T-cell (primary cell): ENCODE data around the gene FAM110D. TPM values are rescaled to one million over a fixed set of nuclear protein-coding genes. Genes with fewer than 3 reads are reported as not detected.

Experiments
- ATAC-seq, 4 experiments: fragments of 200-7000 bp in 3 of 4; fragments of 150-1000 bp in 1 of 4; cut with Tn5 transposase; replicated peaks in 1 of 4; 1 replicate in 3 of 4; 2 replicates in 1 of 4; pipeline ENCODE4 v1.10.0; 2021; ENCODE audit warnings: moderate library complexity in 3 of 4, mild to moderate bottlenecking in 2 of 4, moderate number of reproducible peaks in 1 of 4
- CTCF ChIA-PET, 2 donors: fragments of 300-600 bp; sonication (Branson Sonifier 250); formaldehyde crosslinking; loops; one replicate each; lab custom pipeline; 2022; ENCODE audit warnings: antibody characterized with exemption in 2 of 2; lab: Charles Lee
- POLR2A ChIA-PET, 2 donors: fragments of 300-600 bp; sonication (Branson Sonifier 250); formaldehyde crosslinking; loops; one replicate each; lab custom pipeline; 2022; ENCODE audit warnings: antibody characterized with exemption in 2 of 2; lab: Charles Lee
- DNase-seq, 35 experiments: peaks; one replicate each; pipeline versions ENCODE4 v3.0.0 to v3.0.0-alpha.2; 2013 to 2023
- H3K27ac ChIP-seq: one replicate; pipeline ENCODE4 v1.5.1; 2013; ENCODE audit warnings: low read length
- H3K27me3 ChIP-seq, 2 experiments: replicated peaks in 1 of 2; 1 replicate in 1 of 2; 2 replicates in 1 of 2; pipeline versions ENCODE4 v1.6.1 to v1.7.0; 2013; ENCODE audit warnings: low read length in 1 of 2, mixed read lengths in 1 of 2; ENCODE audit not compliant: control insufficient read depth in 2 of 2, insufficient read depth in 2 of 2; ENCODE audit errors: extremely low read depth in 1 of 2
- H3K36me3 ChIP-seq, 2 donors: 1 replicate in 1 of 2; 2 replicates in 1 of 2; pipeline versions ENCODE4 v1.6.1 to v1.7.0; 2013; ENCODE audit warnings: low read length in 1 of 2; ENCODE audit not compliant: control insufficient read depth in 2 of 2, insufficient read depth in 1 of 2; ENCODE audit errors: extremely low read depth in 1 of 2
- H3K4me1 ChIP-seq, 2 experiments: 1 replicate in 1 of 2; 2 replicates in 1 of 2; pipeline versions ENCODE4 v1.6.1 to v1.7.0; 2013; ENCODE audit warnings: low read length in 2 of 2, mixed read lengths in 1 of 2; ENCODE audit not compliant: insufficient read depth in 2 of 2, control insufficient read depth in 1 of 2; ENCODE audit errors: extremely low read depth in 1 of 2
- H3K4me3 ChIP-seq, 2 donors: 1 replicate in 1 of 2; 2 replicates in 1 of 2; pipeline versions ENCODE4 v1.5.1 to v1.7.0; 2013; ENCODE audit warnings: mild to moderate bottlenecking in 2 of 2, low read length in 1 of 2, moderate library complexity in 1 of 2; ENCODE audit not compliant: control insufficient read depth in 1 of 2; ENCODE audit errors: extremely low read depth in 1 of 2
- H3K9me3 ChIP-seq: 2 replicates; pipeline ENCODE4 v1.7.0; 2013
- H3K27ac Mint-ChIP-seq, 2 donors: one replicate each; pipeline ENCODE4 v1.8.0; 2020 to 2021; ENCODE audit warnings: mild to moderate bottlenecking in 2 of 2, mixed read lengths in 2 of 2
- H3K27me3 Mint-ChIP-seq, 2 donors: one replicate each; pipeline ENCODE4 v1.8.0; 2021 to 2022; ENCODE audit warnings: mixed read lengths in 2 of 2
- H3K36me3 Mint-ChIP-seq: one replicate; pipeline ENCODE4 v1.8.0; 2021; ENCODE audit warnings: mixed read lengths
- H3K4me1 Mint-ChIP-seq, 3 donors: one replicate each; pipeline ENCODE4 v1.8.0; 2020 to 2022; ENCODE audit warnings: mixed read lengths in 3 of 3, mild to moderate bottlenecking in 1 of 3
- H3K4me3 Mint-ChIP-seq, 3 donors: one replicate each; pipeline ENCODE4 v1.8.0; 2020 to 2022; ENCODE audit warnings: mild to moderate bottlenecking in 3 of 3, mixed read lengths in 3 of 3, moderate library complexity in 3 of 3
- H3K9me3 Mint-ChIP-seq, 3 donors: one replicate each; pipeline ENCODE4 v1.8.0; 2020 to 2022; ENCODE audit warnings: mixed read lengths in 3 of 3
- WGBS: methylation state at CpG from one replicate; pipeline ENCODE4 v1.1.5; 2013; ENCODE audit warnings: missing lambda C conversion rate; ENCODE audit not compliant: insufficient coverage; 5-methylcytosine and 5-hydroxymethylcytosine counted together
- total RNA-seq, 35 experiments: library from RNA in 6 of 35; stranded (reverse) in 6 of 35; fragments of 120-200 nt in 1 of 35; gene quantifications; one replicate each; pipeline versions ENCODE4 v1.2.1 to v1.2.4 and lab custom pipeline; 2013 to 2026

FAM110D gene
- total RNA-seq, 5 donors from 2014 or later (not counting 1 experiment from before 2014, with no cell fraction given), result 0.09 TPM; not detected in 4

GRCh38 chr1:26161415-26162219 lies 2.7 kb downstream of the FAM110D start:
- WGBS, result 6% methylated on average over 97 of the region's 98 CpGs
- Mint-ChIP-seq H3K4me3 (peak overlapping the region; percentile 41 to 65 (median 56)), H3K27me3 (peaks cover 17 to 44% of the 10 kb centered on the region in 2 donors), H3K9me3 (no peaks in the 10 kb centered on the region), H3K27ac (no peak overlapping the region), H3K4me1 (peaks cover 12 to 19% (median 18%) of the 10 kb centered on the region in 3 donors), H3K36me3 (no peaks in the 10 kb centered on the region)
- ChIA-PET POLR2A (no interaction called here), CTCF (no interaction called here)
- peak in 16 of 35 experiments; percentile 4 to 45 (median 27) for DNase-seq
- Histone ChIP-seq H3K4me1 (peaks cover 0 to 27% of the 10 kb centered on the region in 2 experiments), H3K4me3 (peak overlapping the region in 1 of 2 donors; percentile 55), H3K36me3 (no peaks in the 10 kb centered on the region), H3K27me3 (peaks cover 4 to 77% of the 10 kb centered on the region in 2 experiments), H3K27ac (no peak overlapping the region), H3K9me3 (no peaks in the 10 kb centered on the region)
- ATAC-seq, result peak; percentile 57 to 67 (median 60)

- ATAC-seq (no peak), DNase-seq (no peak)
- Mint-ChIP-seq H3K27ac (no peak overlapping the region), H3K4me1 (peaks cover 10 to 23% (median 18%) of the 10 kb centered on the region in 3 donors), H3K9me3 (no peaks in the 10 kb centered on the region), H3K4me3 (peak overlapping the region; percentile 41 to 65 (median 56)), H3K36me3 (no peaks in the 10 kb centered on the region), H3K27me3 (peaks cover 14 to 42% of the 10 kb centered on the region in 2 donors)
- Histone ChIP-seq H3K36me3 (no peaks in the 10 kb centered on the region), H3K4me1 (peaks cover 0 to 24% of the 10 kb centered on the region in 2 experiments), H3K27ac (no peak overlapping the region), H3K4me3 (peak overlapping the region in 1 of 2 donors; percentile 55), H3K9me3 (no peaks in the 10 kb centered on the region), H3K27me3 (peaks cover 4 to 71% of the 10 kb centered on the region in 2 experiments)
- ChIA-PET CTCF (interaction anchor here (0.6 kb wide), 3 partner anchors 11 to 82 kb away, joined by 3 to 4 read pairs (median 3); partner anchors contain the start of gene CEP85 (in 1 of the 2)), POLR2A (no interaction called here)
- WGBS, result 27% methylated on average over 20 of the region's 21 CpGs
Measured at GRCh38 chr1:26162220-26162709, 3.4 kb downstream of the FAM110D start.

GRCh38 chr1:26163684-26164035 lies 4.8 kb downstream of the FAM110D start:
- 71% methylated on average over 2 of the region's 9 CpGs for WGBS
- POLR2A ChIA-PET, result no interaction called here
- H3K27ac ChIP-seq, result no peak overlapping the region
- DNase-seq (no peak), ATAC-seq (no peak)
- peaks cover 9 to 31% of the 10 kb centered on the region in 2 donors for H3K27me3 Mint-ChIP-seq
- H3K36me3 ChIP-seq, result no peaks in the 10 kb centered on the region
- CTCF ChIA-PET, result no interaction called here
- peak overlapping the region; percentile 21 to 70 (median 29) for H3K4me3 Mint-ChIP-seq
- H3K9me3 ChIP-seq, result no peaks in the 10 kb centered on the region
- no peaks in the 10 kb centered on the region for H3K9me3 Mint-ChIP-seq
- peak overlapping the region; percentile 28 to 52 for H3K4me3 ChIP-seq
- H3K4me1 ChIP-seq, result peaks cover 0 to 24% of the 10 kb centered on the region in 2 experiments
- H3K36me3 Mint-ChIP-seq, result no peaks in the 10 kb centered on the region
- peaks cover 10 to 23% (median 18%) of the 10 kb centered on the region in 3 donors for H3K4me1 Mint-ChIP-seq
- H3K27me3 ChIP-seq, result peaks cover 4 to 57% of the 10 kb centered on the region in 2 experiments
- no peak overlapping the region for H3K27ac Mint-ChIP-seq

- peak overlapping the region; percentile 28 to 52 for H3K4me3 ChIP-seq
- POLR2A ChIA-PET, result no interaction called here
Measured at GRCh38 chr1:26164036-26164860, 5.4 kb downstream of the FAM110D start.

GRCh38 chr1:26164861-26165842 lies 6.3 kb downstream of the FAM110D start:
- POLR2A ChIA-PET, result no interaction called here
- peaks cover 9 to 21% of the 10 kb centered on the region in 2 donors for H3K27me3 Mint-ChIP-seq

More at GRCh38 chr1:26164036-26164860, 5.4 kb downstream of the FAM110D start:
- H3K9me3 ChIP-seq, result no peaks in the 10 kb centered on the region
- peak; percentile 72 to 83 (median 72) for ATAC-seq
- no peak overlapping the region for H3K27ac Mint-ChIP-seq
- H3K4me1 ChIP-seq, result peaks cover 0 to 27% of the 10 kb centered on the region in 2 experiments
- H3K4me1 Mint-ChIP-seq, result peaks cover 11 to 23% (median 19%) of the 10 kb centered on the region in 3 donors
- peak overlapping the region; percentile 39 to 70 (median 39) for H3K4me3 Mint-ChIP-seq
- H3K36me3 ChIP-seq, result no peaks in the 10 kb centered on the region
- no peak overlapping the region for H3K27ac ChIP-seq
- DNase-seq, result peak in 29 of 35 experiments; percentile 10 to 71 (median 41)
- peaks cover 9 to 27% of the 10 kb centered on the region in 2 donors for H3K27me3 Mint-ChIP-seq
- 16% methylated on average over 72 of the region's 72 CpGs for WGBS
- no peaks in the 10 kb centered on the region for H3K36me3 Mint-ChIP-seq
- CTCF ChIA-PET, result no interaction called here
- H3K9me3 Mint-ChIP-seq, result no peaks in the 10 kb centered on the region
- peaks cover 4 to 55% of the 10 kb centered on the region in 2 experiments for H3K27me3 ChIP-seq

More at GRCh38 chr1:26164861-26165842, 6.3 kb downstream of the FAM110D start:
- no peaks in the 10 kb centered on the region for H3K36me3 Mint-ChIP-seq
- H3K4me1 Mint-ChIP-seq, result peaks cover 11 to 23% (median 20%) of the 10 kb centered on the region in 3 donors
- H3K27me3 ChIP-seq, result peaks cover 4 to 48% of the 10 kb centered on the region in 2 experiments
- no peaks in the 10 kb centered on the region for H3K36me3 ChIP-seq
- H3K4me1 ChIP-seq, result peaks cover 0 to 32% of the 10 kb centered on the region in 2 experiments
- no peak overlapping the region for H3K4me3 ChIP-seq
- no peaks in the 10 kb centered on the region for H3K9me3 Mint-ChIP-seq
- CTCF ChIA-PET, result interaction anchor here (0.6 to 1.0 kb wide), 2 partner anchors 68 to 241 kb away, joined by 3 to 4 read pairs; no protein-coding TSS in a partner anchor
- WGBS, result 76% methylated on average over 17 of the region's 19 CpGs
- ATAC-seq (no peak), DNase-seq (no peak)
- H3K4me3 Mint-ChIP-seq, result peak overlapping the region; percentile 39 to 70 (median 39)
- H3K9me3 ChIP-seq, result no peaks in the 10 kb centered on the region
- no peak overlapping the region for H3K27ac Mint-ChIP-seq
- H3K27ac ChIP-seq, result no peak overlapping the region
